Astrocyte of the cerebellum (primary cell): ENCODE data around the gene KNCN.

ENCODE experiments used
- DNase-seq: peaks from one replicate; pipeline ENCODE4 v3.0.0-alpha.2; 2011; ENCODE audit warnings: low read depth
- H3K4me3 ChIP-seq: 2 replicates; pipeline ENCODE4 v1.5.1; 2011; ENCODE audit warnings: mild to moderate bottlenecking, low read depth, low read length, moderate library complexity
- in situ Hi-C: cut with HindIII; loops from 2 replicates; pipeline ENCODE4 v1.10.0; 2017; ENCODE audit warnings: low sequenced_read_pairs
- TF ChIP-seq, protein P1 (sequence below): IDR thresholded peaks from 2 replicates; pipeline ENCODE4 v1.5.1; 2012; ENCODE audit warnings: low read length, low read depth, moderate library complexity, mild to moderate bottlenecking; ENCODE audit errors: missing control alignments

Gene KNCN

DNA sequence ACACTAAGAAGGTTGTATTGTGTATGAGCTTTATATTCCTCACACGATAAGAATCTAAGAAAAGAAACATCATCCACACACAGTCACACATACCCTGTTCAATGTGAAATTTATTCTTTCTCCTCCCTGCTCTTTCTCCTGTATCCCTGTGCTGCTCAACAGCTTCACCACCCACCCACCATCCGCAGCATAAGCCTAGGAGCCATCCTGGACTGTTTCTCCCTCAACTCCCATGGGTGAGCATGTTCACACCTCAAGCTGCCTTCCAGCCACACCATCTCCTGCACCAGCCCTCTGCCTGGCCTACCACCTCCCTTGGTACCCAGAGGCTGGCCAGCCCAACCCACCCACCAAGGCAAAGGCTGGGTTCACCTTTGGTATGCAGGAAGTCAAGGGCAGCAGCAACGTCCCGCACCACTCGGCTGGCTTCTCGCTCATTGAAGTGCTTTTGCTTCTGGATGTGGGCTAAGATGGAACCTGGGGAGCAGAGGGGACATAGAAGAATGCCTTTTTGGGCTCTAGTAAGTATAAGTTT is 20.3 kb upstream of the KNCN start:
- in situ Hi-C loops = no loop called here
- TF ChIP-seq, protein P1, sequence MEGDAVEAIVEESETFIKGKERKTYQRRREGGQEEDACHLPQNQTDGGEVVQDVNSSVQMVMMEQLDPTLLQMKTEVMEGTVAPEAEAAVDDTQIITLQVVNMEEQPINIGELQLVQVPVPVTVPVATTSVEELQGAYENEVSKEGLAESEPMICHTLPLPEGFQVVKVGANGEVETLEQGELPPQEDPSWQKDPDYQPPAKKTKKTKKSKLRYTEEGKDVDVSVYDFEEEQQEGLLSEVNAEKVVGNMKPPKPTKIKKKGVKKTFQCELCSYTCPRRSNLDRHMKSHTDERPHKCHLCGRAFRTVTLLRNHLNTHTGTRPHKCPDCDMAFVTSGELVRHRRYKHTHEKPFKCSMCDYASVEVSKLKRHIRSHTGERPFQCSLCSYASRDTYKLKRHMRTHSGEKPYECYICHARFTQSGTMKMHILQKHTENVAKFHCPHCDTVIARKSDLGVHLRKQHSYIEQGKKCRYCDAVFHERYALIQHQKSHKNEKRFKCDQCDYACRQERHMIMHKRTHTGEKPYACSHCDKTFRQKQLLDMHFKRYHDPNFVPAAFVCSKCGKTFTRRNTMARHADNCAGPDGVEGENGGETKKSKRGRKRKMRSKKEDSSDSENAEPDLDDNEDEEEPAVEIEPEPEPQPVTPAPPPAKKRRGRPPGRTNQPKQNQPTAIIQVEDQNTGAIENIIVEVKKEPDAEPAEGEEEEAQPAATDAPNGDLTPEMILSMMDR = no peak
- no peak overlapping the region for H3K4me3 ChIP-seq
- DNase-seq = no peak

- no peak for DNase-seq
- H3K4me3 ChIP-seq = no peak overlapping the region
- TF ChIP-seq, protein P1 = no peak
- in situ Hi-C loops = no loop called here
These were observed 18.7 kb upstream of the KNCN start for GRCh38 chr1:46569884-46570725.

GRCh38 chr1:46569116-46569515 is 17.7 kb upstream of the KNCN start:
- no peak overlapping the region for H3K4me3 ChIP-seq
- TF ChIP-seq, protein P1 = no peak
- no peak for DNase-seq
- in situ Hi-C loops = no loop called here

- no peak for DNase-seq
- in situ Hi-C loops = no loop called here
- H3K4me3 ChIP-seq = no peak overlapping the region
- TF ChIP-seq, protein P1 = no peak
These were observed 17.0 kb upstream of the KNCN start for GRCh38 chr1:46568461-46568891.

GRCh38 chr1:46563341-46563740 is 11.9 kb upstream of the KNCN start:
- in situ Hi-C loops = no loop called here

GRCh38 chr1:46562498-46562897 is 11.1 kb upstream of the KNCN start:
- no peak for DNase-seq
- TF ChIP-seq, protein P1 = no peak
- in situ Hi-C loops = no loop called here

More at GRCh38 chr1:46563341-46563740, 11.9 kb upstream of the KNCN start:
- no peak for DNase-seq
- TF ChIP-seq, protein P1 = no peak
- no peak overlapping the region for H3K4me3 ChIP-seq

More at GRCh38 chr1:46562498-46562897, 11.1 kb upstream of the KNCN start:
- no peak overlapping the region for H3K4me3 ChIP-seq
